Measurements from ENCODE around the gene PBRM1. TPM values are rescaled to one million over a fixed set of nuclear protein-coding genes. Genes with fewer than 3 reads are reported as not detected.
"Not testable (repeated sequence)": the region's sequence is repeated elsewhere in the genome, so short reads cannot be mapped to it uniquely, and the experiment has no call there.

Gene PBRM1
- total RNA-seq (10 to 100 TPM; 58.4 to 83.8 (median 74.2) TPM), polyA plus RNA-seq (100 to 1,000 TPM in 1 of 2 donors, 10 to 100 TPM in 1; 94.0 to 109 TPM), total RNA-seq (141 reads per million, percentile 89 among the genes with 10 or more reads in this experiment)

DNA sequence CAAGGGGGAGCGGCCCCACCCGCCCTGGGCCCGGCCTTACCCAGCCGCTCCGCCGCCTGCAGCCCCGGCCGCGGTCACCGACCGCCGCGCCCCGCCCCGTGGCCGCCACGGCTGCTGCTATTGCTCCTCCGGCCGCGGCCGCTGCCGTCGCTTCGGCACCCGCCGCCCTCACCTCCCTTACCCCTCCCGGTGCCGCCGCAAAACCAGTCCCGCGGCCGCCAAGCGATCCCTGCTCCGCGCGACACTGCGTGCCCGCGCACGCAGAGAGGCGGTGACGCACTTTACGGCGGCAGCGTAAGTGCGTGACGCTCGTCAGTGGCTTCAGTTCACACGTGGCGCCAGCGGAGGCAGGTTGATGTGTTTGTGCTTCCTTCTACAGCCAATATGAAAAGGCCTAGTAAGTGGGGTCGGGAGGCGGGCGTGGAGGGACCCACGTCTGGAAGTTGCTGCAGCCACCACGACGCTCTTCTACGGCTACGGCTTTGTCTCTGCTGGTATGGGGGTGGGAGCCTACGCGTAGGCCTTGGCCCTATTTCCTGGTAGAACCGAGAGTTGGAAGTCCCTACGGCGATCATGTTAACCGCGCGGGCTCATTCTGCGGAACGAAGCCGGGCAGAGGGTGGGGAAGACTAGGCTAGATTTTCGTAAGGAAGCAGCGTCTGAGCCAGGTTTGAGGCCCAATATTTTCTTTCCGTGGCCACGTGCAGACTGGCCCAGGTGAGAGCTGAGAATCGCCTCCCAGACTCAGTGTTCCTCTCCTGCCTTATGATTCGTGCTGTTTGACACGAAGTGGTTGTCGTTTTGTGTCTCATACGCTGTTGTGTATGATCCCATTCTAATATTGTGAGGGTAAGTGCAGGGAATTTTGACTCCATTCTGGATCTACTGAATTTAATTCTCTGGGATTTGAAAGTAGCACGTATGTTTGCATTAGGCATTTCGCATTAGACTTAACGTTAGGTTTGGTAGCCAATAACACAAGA lies at the start of gene PBRM1, which contains the start of gene GNL3:
PBRM1 (minus strand) TSS at position 205 of the 983 bp plus-strand sequence.
GNL3 (plus strand) TSS at position 324 of the 983 bp plus-strand sequence; CDS start at position 385, 61 bp downstream.
- intact Hi-C loops (cut with micrococcal nuclease): loop anchor here (1.0 to 10.0 kb wide), 14 partner anchors 15 to 1019 kb away; partner anchors contain the start of genes GLT8D1 (in 2 of the 2), NISCH (in 2 of the 2), UQCC5 (in 2 of the 2) and DCP1A (in 1 of the 2)
- ATAC-seq (peak; percentile 96), DNase-seq (peak; percentile 87 to 94 (median 92))
- no peaks in the 10 kb centered on the region for H3K9me3 ChIP-seq (ENCODE audit: control insufficient read depth in 2 of 3, low read length in 3 of 3)
- H3K27ac ChIP-seq (ENCODE audit: low read depth, low read length): peak within 1 kb of the TSS; percentile 89
- Mint-ChIP-seq H3K4me3 (peak within 1 kb of the TSS; percentile 95 to 99 (median 98)), H3K36me3 (peaks cover 3 to 39% (median 27%) of the 10 kb centered on the region in 5 donors), H3K4me1 (peaks cover 23 to 72% (median 62%) of the 10 kb centered on the region in 7 donors), H3K9me3 (peaks cover 0 to 2% (median 0%) of the 10 kb centered on the region in 11 donors), H3K27ac (peak within 1 kb of the TSS; percentile 93 to 99 (median 98)), H3K27me3 (no peaks in the 10 kb centered on the region)
- peak within 1 kb of the TSS; percentile 80 for H3K4me3 ChIP-seq (ENCODE audit: low read length)
- ChIA-PET POLR2A (interaction anchor here (0.8 to 2.8 kb wide), 8 partner anchors 9 to 150 kb away, joined by 3 to 16 read pairs (median 4); partner anchors contain the start of genes GLT8D1, SPCS1 and UQCC5), CTCF (no interaction called here)
- no peaks in the 10 kb centered on the region for H3K27me3 ChIP-seq (ENCODE audit: control insufficient read depth in 2 of 2, insufficient read depth in 2 of 2, low read length in 2 of 2)
- peaks cover 34 to 41% (median 35%) of the 10 kb centered on the region in 3 experiments for H3K36me3 ChIP-seq (ENCODE audit: control insufficient read depth in 2 of 3, insufficient read depth in 3 of 3, low read length in 3 of 3)
- H3K4me1 ChIP-seq (ENCODE audit: control insufficient read depth in 2 of 2, insufficient read depth in 2 of 2, low read length in 2 of 2): peaks cover 21 to 25% of the 10 kb centered on the region in 2 donors

DNA sequence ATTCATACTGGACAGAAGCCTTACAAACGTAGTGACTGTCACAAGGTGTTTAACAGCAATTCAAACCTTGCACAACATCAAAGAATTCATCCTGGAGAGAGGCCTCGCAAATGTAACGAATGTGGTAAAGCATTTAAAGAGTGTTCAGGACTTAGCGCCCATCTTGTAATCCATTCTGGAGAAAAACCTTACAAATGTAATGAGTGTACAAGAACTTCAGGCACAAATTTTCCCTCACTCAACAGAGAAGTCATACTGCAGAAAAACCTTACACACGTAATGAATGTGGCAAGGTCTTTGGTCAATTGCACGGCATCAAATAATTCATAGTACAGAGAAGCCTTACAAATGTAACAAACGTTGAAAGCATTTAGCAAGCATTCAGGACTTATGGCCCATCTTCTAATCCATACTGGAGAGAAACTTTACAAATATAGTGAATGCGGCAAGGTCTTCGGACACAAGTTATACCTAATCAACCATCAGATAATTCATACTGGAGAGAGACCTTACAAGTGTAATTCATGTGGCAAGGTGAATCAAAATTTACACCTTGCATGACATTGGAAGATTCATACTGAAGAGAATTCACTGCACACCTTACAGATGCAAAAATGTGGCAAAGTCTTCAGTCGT lies 47.7 kb upstream of the PBRM1 start:
- CTCF ChIA-PET: no interaction called here
- no peak overlapping the region for H3K4me3 ChIP-seq (ENCODE audit: low read length)
- POLR2A ChIA-PET: no interaction called here
- peaks cover 0 to 2% of the 10 kb centered on the region in 2 donors for H3K4me1 ChIP-seq (ENCODE audit: control insufficient read depth in 2 of 2, insufficient read depth in 2 of 2, low read length in 2 of 2)
- peaks cover 0 to 26% (median 11%) of the 10 kb centered on the region in 3 experiments for H3K36me3 ChIP-seq (ENCODE audit: control insufficient read depth in 2 of 3, insufficient read depth in 3 of 3, low read length in 3 of 3)
- DNase-seq (no peak), ATAC-seq (no peak)
- intact Hi-C loops (cut with micrococcal nuclease): no loop called here
- H3K36me3 Mint-ChIP-seq: peaks cover 15 to 70% (median 69%) of the 10 kb centered on the region in 5 donors
- peaks cover 0 to 38% (median 14%) of the 10 kb centered on the region in 11 donors for H3K9me3 Mint-ChIP-seq
- no peak overlapping the region for H3K27ac Mint-ChIP-seq
- H3K27me3 ChIP-seq (ENCODE audit: control insufficient read depth in 2 of 2, insufficient read depth in 2 of 2, low read length in 2 of 2): no peaks in the 10 kb centered on the region
- no peaks in the 10 kb centered on the region for H3K27me3 Mint-ChIP-seq
- no peak overlapping the region for H3K4me3 Mint-ChIP-seq
- H3K27ac ChIP-seq (ENCODE audit: low read depth, low read length): no peak overlapping the region
- peaks cover 0 to 15% (median 9%) of the 10 kb centered on the region in 7 donors for H3K4me1 Mint-ChIP-seq
- H3K9me3 ChIP-seq (ENCODE audit: control insufficient read depth in 2 of 3, low read length in 3 of 3): peaks cover 0 to 4% (median 0%) of the 10 kb centered on the region in 3 experiments

DNA sequence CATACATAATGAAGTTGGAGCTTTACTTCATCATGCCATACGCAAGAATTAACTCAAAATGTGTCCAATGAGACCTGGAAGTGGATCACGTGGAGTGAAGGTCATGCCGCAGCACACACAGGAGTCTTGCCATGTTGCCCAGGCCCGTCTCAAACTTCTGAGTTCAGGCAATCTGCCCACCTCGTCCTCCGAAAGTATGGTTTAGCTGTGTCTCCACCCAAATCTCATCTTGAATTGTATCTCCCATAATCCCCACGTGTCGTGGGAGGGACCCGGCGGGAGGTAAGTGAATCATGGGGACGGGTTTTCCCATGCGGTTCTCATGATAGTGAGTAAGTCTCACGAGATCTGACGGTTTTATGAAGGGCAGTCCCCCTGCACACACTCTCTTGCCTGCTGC lies 45.9 kb upstream of the PBRM1 start:
- Histone ChIP-seq H3K4me3 (ENCODE audit: low read length) (no peak overlapping the region), H3K4me1 (ENCODE audit: control insufficient read depth in 2 of 2, insufficient read depth in 2 of 2, low read length in 2 of 2) (peaks cover 0 to 2% of the 10 kb centered on the region in 2 donors), H3K27me3 (ENCODE audit: control insufficient read depth in 2 of 2, insufficient read depth in 2 of 2, low read length in 2 of 2) (no peaks in the 10 kb centered on the region), H3K27ac (ENCODE audit: low read depth, low read length) (no peak overlapping the region), H3K36me3 (ENCODE audit: control insufficient read depth in 2 of 3, insufficient read depth in 3 of 3, low read length in 3 of 3) (peaks cover 0 to 21% (median 11%) of the 10 kb centered on the region in 3 experiments), H3K9me3 (ENCODE audit: control insufficient read depth in 2 of 3, low read length in 3 of 3) (peaks cover 0 to 4% (median 0%) of the 10 kb centered on the region in 3 experiments)
- Mint-ChIP-seq H3K4me3 (no peak overlapping the region), H3K27ac (peak overlapping the region in 1 of 9 donors; percentile 67), H3K4me1 (peaks cover 0 to 15% (median 9%) of the 10 kb centered on the region in 7 donors), H3K9me3 (peaks cover 0 to 42% (median 14%) of the 10 kb centered on the region in 11 donors), H3K36me3 (peaks cover 15 to 76% (median 70%) of the 10 kb centered on the region in 5 donors), H3K27me3 (no peaks in the 10 kb centered on the region)
- no peak for ATAC-seq
- intact Hi-C loops (cut with micrococcal nuclease): no loop called here
- no peak for DNase-seq
- ChIA-PET POLR2A (no interaction called here), CTCF (no interaction called here)

DNA sequence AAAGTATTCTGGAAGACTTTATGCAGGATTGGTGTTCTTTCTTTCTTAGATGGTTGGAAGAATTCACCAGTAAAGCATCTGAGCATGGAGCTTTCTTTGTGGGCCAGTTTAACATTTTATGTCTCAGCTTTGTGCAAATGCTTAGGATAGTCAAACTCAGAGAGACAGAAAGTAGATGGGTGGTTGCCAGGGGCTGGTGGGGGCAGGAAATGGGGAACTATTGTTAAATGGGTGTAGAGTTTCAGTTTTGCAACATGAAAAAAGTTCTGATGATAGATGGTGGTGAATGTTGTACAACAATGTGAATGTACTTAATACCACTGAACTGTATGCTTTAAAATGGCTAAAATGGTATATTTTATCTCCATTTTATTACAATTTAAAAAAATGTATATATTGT lies 45.0 kb upstream of the PBRM1 start:
- ChIA-PET CTCF (no interaction called here), POLR2A (no interaction called here)
- peaks cover 0 to 21% (median 11%) of the 10 kb centered on the region in 3 experiments for H3K36me3 ChIP-seq (ENCODE audit: control insufficient read depth in 2 of 3, insufficient read depth in 3 of 3, low read length in 3 of 3)
- intact Hi-C loops (cut with micrococcal nuclease): no loop called here
- ATAC-seq: no peak
- no peaks in the 10 kb centered on the region for H3K27me3 ChIP-seq (ENCODE audit: control insufficient read depth in 2 of 2, insufficient read depth in 2 of 2, low read length in 2 of 2)
- Mint-ChIP-seq H3K27me3 (no peaks in the 10 kb centered on the region), H3K4me3 (peak overlapping the region in 4 of 10 donors; percentile 3 to 39 (median 20)), H3K36me3 (peaks cover 15 to 77% (median 68%) of the 10 kb centered on the region in 5 donors), H3K4me1 (peaks cover 0 to 15% (median 9%) of the 10 kb centered on the region in 7 donors), H3K9me3 (peaks cover 0 to 42% (median 14%) of the 10 kb centered on the region in 11 donors), H3K27ac (peak overlapping the region in 8 of 9 donors; percentile 3 to 67 (median 14))
- H3K4me3 ChIP-seq (ENCODE audit: low read length): no peak overlapping the region
- H3K4me1 ChIP-seq (ENCODE audit: control insufficient read depth in 2 of 2, insufficient read depth in 2 of 2, low read length in 2 of 2): peaks cover 0 to 2% of the 10 kb centered on the region in 2 donors
- H3K9me3 ChIP-seq (ENCODE audit: control insufficient read depth in 2 of 3, low read length in 3 of 3): peaks cover 0 to 4% (median 0%) of the 10 kb centered on the region in 3 experiments
- H3K27ac ChIP-seq (ENCODE audit: low read depth, low read length): no peak overlapping the region
- peak in 1 of 9 donors; percentile 7 for DNase-seq

DNA sequence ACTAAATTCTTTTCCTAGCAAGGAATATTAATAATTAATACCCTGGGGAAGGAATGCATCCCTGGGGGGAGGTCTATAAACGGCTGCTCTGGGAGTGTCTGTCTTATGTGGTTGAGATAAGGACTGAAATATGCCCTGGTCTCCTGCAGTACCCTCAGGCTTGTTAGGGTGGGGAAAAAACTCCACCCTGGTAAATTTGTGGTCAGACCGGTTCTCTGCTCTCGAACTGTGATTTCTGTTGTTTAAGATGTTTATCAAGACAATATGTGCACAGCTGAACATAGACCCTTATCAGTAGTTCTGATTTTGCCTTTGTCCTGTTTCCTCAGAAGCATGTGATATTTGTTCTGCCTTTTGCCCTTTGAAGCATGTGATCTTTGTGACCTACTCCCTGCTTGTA lies 43.0 kb upstream of the PBRM1 start:
- H3K9me3 ChIP-seq (ENCODE audit: control insufficient read depth in 2 of 3, low read length in 3 of 3); H3K27me3 Mint-ChIP-seq; H3K4me1 ChIP-seq (ENCODE audit: control insufficient read depth in 2 of 2, insufficient read depth in 2 of 2, low read length in 2 of 2); DNase-seq; H3K27me3 ChIP-seq (ENCODE audit: control insufficient read depth in 2 of 2, insufficient read depth in 2 of 2, low read length in 2 of 2); POLR2A ChIA-PET; H3K4me3 ChIP-seq (ENCODE audit: low read length); CTCF ChIA-PET; intact Hi-C loops (cut with micrococcal nuclease); ATAC-seq; H3K27ac ChIP-seq (ENCODE audit: low read depth, low read length); H3K4me3 Mint-ChIP-seq; H3K27ac Mint-ChIP-seq: not testable (repeated sequence)
- peaks cover 0 to 16% (median 11%) of the 10 kb centered on the region in 3 experiments for H3K36me3 ChIP-seq (ENCODE audit: control insufficient read depth in 2 of 3, insufficient read depth in 3 of 3, low read length in 3 of 3)
- Mint-ChIP-seq H3K9me3 (peaks cover 0 to 42% (median 14%) of the 10 kb centered on the region in 11 donors), H3K36me3 (peaks cover 18 to 62% (median 57%) of the 10 kb centered on the region in 5 donors), H3K4me1 (peaks cover 0 to 15% (median 9%) of the 10 kb centered on the region in 7 donors)

DNA sequence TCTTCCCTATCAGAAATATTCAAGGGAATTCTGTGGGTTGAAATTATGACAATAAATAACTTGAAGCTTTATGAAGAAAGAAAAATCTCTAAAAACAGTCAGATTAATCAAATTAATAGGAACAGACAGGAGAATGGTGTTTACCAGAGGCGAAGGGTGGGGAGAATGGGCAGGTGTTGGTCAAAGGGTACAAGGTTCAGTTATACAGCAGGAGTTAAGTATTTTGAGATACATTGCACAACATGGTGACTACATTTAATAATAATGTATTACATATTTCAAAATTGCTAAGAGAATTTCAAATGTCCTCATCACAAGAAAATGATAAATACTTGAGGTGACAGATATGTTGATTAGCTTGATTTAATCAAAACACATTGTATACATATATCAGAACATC lies 38.8 kb upstream of the PBRM1 start:
- H3K4me1 Mint-ChIP-seq: peaks cover 11 to 38% (median 30%) of the 10 kb centered on the region in 7 donors
- no peaks in the 10 kb centered on the region for H3K27me3 Mint-ChIP-seq
- ATAC-seq: no peak
- Histone ChIP-seq H3K36me3 (ENCODE audit: control insufficient read depth in 2 of 3, insufficient read depth in 3 of 3, low read length in 3 of 3) (no peaks in the 10 kb centered on the region), H3K9me3 (ENCODE audit: control insufficient read depth in 2 of 3, low read length in 3 of 3) (no peaks in the 10 kb centered on the region), H3K27me3 (ENCODE audit: control insufficient read depth in 2 of 2, insufficient read depth in 2 of 2, low read length in 2 of 2) (no peaks in the 10 kb centered on the region), H3K27ac (ENCODE audit: low read depth, low read length) (no peak overlapping the region), H3K4me1 (ENCODE audit: control insufficient read depth in 2 of 2, insufficient read depth in 2 of 2, low read length in 2 of 2) (peaks cover 0 to 28% of the 10 kb centered on the region in 2 donors), H3K4me3 (ENCODE audit: low read length) (no peak overlapping the region)
- CTCF ChIA-PET: no interaction called here
- intact Hi-C loops (cut with micrococcal nuclease): loop anchor here in 1 of 2 donors (5.0 kb wide), 1 partner anchor 37 kb away; the partner anchor contains the start of genes GNL3 and PBRM1
- no peak for DNase-seq
- POLR2A ChIA-PET: no interaction called here
- peaks cover 0 to 21% (median 6%) of the 10 kb centered on the region in 11 donors for H3K9me3 Mint-ChIP-seq
- H3K27ac Mint-ChIP-seq: peak overlapping the region in 3 of 9 donors; percentile 16 to 72 (median 44)
- H3K36me3 Mint-ChIP-seq: peaks cover 3 to 36% (median 23%) of the 10 kb centered on the region in 5 donors
- H3K4me3 Mint-ChIP-seq: no peak overlapping the region
